ENCODE data around the gene NBAS.
"Not testable (repeated sequence)": the region's sequence is repeated elsewhere in the genome, so short reads cannot be mapped to it uniquely, and the experiment has no call there.

NBAS gene

GRCh38 chr2:15547115-15547876 lies 13.8 kb downstream of the NBAS start:
- no peaks in the 10 kb centered on the region for H3K27me3 ChIP-seq
- TF ChIP-seq, protein P1, sequence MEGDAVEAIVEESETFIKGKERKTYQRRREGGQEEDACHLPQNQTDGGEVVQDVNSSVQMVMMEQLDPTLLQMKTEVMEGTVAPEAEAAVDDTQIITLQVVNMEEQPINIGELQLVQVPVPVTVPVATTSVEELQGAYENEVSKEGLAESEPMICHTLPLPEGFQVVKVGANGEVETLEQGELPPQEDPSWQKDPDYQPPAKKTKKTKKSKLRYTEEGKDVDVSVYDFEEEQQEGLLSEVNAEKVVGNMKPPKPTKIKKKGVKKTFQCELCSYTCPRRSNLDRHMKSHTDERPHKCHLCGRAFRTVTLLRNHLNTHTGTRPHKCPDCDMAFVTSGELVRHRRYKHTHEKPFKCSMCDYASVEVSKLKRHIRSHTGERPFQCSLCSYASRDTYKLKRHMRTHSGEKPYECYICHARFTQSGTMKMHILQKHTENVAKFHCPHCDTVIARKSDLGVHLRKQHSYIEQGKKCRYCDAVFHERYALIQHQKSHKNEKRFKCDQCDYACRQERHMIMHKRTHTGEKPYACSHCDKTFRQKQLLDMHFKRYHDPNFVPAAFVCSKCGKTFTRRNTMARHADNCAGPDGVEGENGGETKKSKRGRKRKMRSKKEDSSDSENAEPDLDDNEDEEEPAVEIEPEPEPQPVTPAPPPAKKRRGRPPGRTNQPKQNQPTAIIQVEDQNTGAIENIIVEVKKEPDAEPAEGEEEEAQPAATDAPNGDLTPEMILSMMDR (IDR thresholded peaks at IDR 0.05) = no peak
- no peaks in the 10 kb centered on the region for H3K9me3 ChIP-seq
- no peaks in the 10 kb centered on the region for H3K4me1 ChIP-seq
- DNase-seq = no peak
- peaks cover 6 to 36% (median 14%) of the 10 kb centered on the region in 3 donors for H3K36me3 ChIP-seq
- H3K4me3 ChIP-seq = no peak overlapping the region
- intact Hi-C loops (cut with DNase I; ENCODE audit: low total_unique reads) = no loop called here
- no peak overlapping the region for H3K27ac ChIP-seq

GRCh38 chr2:15546297-15547098 lies 14.6 kb downstream of the NBAS start:
- peaks cover 5 to 29% (median 14%) of the 10 kb centered on the region in 3 donors for H3K36me3 ChIP-seq
- no peaks in the 10 kb centered on the region for H3K9me3 ChIP-seq
- no peak overlapping the region for H3K27ac ChIP-seq
- DNase-seq = no peak
- H3K4me1 ChIP-seq = no peaks in the 10 kb centered on the region
- no peak overlapping the region for H3K4me3 ChIP-seq
- H3K27me3 ChIP-seq = no peaks in the 10 kb centered on the region
- intact Hi-C loops (cut with DNase I; ENCODE audit: low total_unique reads) = no loop called here
- TF ChIP-seq, protein P1 (IDR thresholded peaks at IDR 0.05) = no peak

- intact Hi-C loops (cut with DNase I; ENCODE audit: low total_unique reads) = no loop called here
- H3K27ac ChIP-seq = no peak overlapping the region
- TF ChIP-seq, protein P1 (IDR thresholded peaks at IDR 0.05) = no peak
These were observed 16.9 kb downstream of the NBAS start for GRCh38 chr2:15544227-15544626.

GRCh38 chr2:15543541-15543940 lies 17.6 kb downstream of the NBAS start:
- Histone ChIP-seq H3K4me3 (no peak overlapping the region), H3K27me3 (no peaks in the 10 kb centered on the region), H3K27ac (no peak overlapping the region), H3K36me3 (peaks cover 5 to 15% (median 5%) of the 10 kb centered on the region in 3 donors), H3K4me1 (no peaks in the 10 kb centered on the region), H3K9me3 (no peaks in the 10 kb centered on the region)
- no peak for DNase-seq
- TF ChIP-seq, protein P1 (IDR thresholded peaks at IDR 0.05) = no peak
- intact Hi-C loops (cut with DNase I; ENCODE audit: low total_unique reads) = no loop called here

More at GRCh38 chr2:15544227-15544626, 16.9 kb downstream of the NBAS start:
- H3K4me3 ChIP-seq = no peak overlapping the region
- H3K27me3 ChIP-seq = no peaks in the 10 kb centered on the region
- peaks cover 3 to 17% (median 12%) of the 10 kb centered on the region in 3 donors for H3K36me3 ChIP-seq
- no peak for DNase-seq
- H3K9me3 ChIP-seq = no peaks in the 10 kb centered on the region
- H3K4me1 ChIP-seq = no peaks in the 10 kb centered on the region

GRCh38 chr2:15543053-15543452 lies 18.1 kb downstream of the NBAS start:
- intact Hi-C loops (cut with DNase I; ENCODE audit: low total_unique reads) = no loop called here
- Histone ChIP-seq H3K9me3 (no peaks in the 10 kb centered on the region), H3K27ac (no peak overlapping the region), H3K4me1 (no peaks in the 10 kb centered on the region), H3K36me3 (peaks cover 5 to 14% (median 5%) of the 10 kb centered on the region in 3 donors), H3K27me3 (no peaks in the 10 kb centered on the region), H3K4me3 (no peak overlapping the region)
- DNase-seq = no peak
- TF ChIP-seq, protein P1 (IDR thresholded peaks at IDR 0.05) = no peak

DNA sequence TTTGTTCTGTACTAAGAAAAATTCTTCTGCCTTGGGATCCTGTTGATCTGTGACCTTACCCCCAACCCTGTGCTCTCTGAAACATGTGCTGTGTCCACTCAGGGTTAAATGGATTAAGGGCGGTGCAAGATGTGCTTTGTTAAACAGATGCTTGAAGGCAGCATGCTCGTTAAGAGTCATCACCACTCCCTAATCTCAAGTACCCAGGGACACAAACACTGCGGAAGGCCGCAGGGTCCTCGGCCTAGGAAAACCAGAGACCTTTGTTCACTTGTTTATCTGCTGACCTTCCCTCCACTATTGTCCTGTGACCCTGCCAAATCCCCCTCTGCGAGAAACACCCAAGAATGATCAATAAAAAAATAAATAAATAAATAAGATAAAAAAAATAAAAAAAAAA lies 18.9 kb downstream of the NBAS start:
- H3K27me3 ChIP-seq; H3K4me1 ChIP-seq; H3K9me3 ChIP-seq; H3K27ac ChIP-seq; DNase-seq; H3K4me3 ChIP-seq; intact Hi-C loops (cut with DNase I; ENCODE audit: low total_unique reads): not testable (repeated sequence)
- peaks cover 5 to 11% (median 8%) of the 10 kb centered on the region in 3 donors for H3K36me3 ChIP-seq

GRCh38 chr2:15540523-15540922 lies 20.6 kb downstream of the NBAS start:
- H3K27ac ChIP-seq; intact Hi-C loops (cut with DNase I; ENCODE audit: low total_unique reads); H3K4me1 ChIP-seq; H3K9me3 ChIP-seq; DNase-seq; H3K4me3 ChIP-seq; H3K27me3 ChIP-seq: not testable (repeated sequence)
- peaks cover 11 to 24% (median 13%) of the 10 kb centered on the region in 3 donors for H3K36me3 ChIP-seq

Measured in tibial artery (tissue), 4 donors.